SK-N-SH (cell line): ENCODE measurements around the gene SSX5.

Experiments
- EZH2phosphoT487 ChIP-seq: fragments of 200-600 bp; sonication (generic); IDR thresholded peaks from 2 replicates; pipeline ENCODE4 v1.6.1; 2017; ENCODE audit warnings: low read depth, mixed run types, mild to moderate bottlenecking, antibody characterized with exemption, moderate library complexity, borderline replicate concordance
- FOXM1 ChIP-seq: IDR thresholded peaks from 2 replicates; pipeline ENCODE4 v1.4.0; 2012; ENCODE audit warnings: low read depth, mild to moderate bottlenecking
- GATA2 ChIP-seq: sonication (generic); formaldehyde crosslinking; IDR thresholded peaks from 2 replicates; pipeline ENCODE4 v1.5.0; 2020; ENCODE audit warnings: mild to moderate bottlenecking, missing genetic modification reagents
- JUND ChIP-seq: IDR thresholded peaks from 2 replicates; pipeline ENCODE4 v1.4.0; 2012
- MAX ChIP-seq: IDR thresholded peaks from 2 replicates; pipeline ENCODE4 v1.4.0; 2012; ENCODE audit warnings: low read depth
- RFX5 ChIP-seq: IDR thresholded peaks from 2 replicates; pipeline ENCODE4 v1.6.1; 2012; ENCODE audit warnings: mild to moderate bottlenecking, improper control_type of control experiment, low read length
- TAF1 ChIP-seq: IDR thresholded peaks from 2 replicates; pipeline ENCODE4 v1.6.1; 2012; ENCODE audit warnings: low read depth, mild to moderate bottlenecking, low read length, moderate library complexity, borderline replicate concordance
- USF1 ChIP-seq: IDR thresholded peaks from 2 replicates; pipeline ENCODE4 v1.4.0; 2012; ENCODE audit warnings: low read depth, borderline replicate concordance
- USF2 ChIP-seq: fragments of 150-350 bp; IDR thresholded peaks from 2 replicates; pipeline ENCODE4 v1.6.1; 2017; ENCODE audit warnings: antibody characterized with exemption, low read length, low read depth, borderline replicate concordance
- TF ChIP-seq, protein P1 (sequence below): fragments of 200-600 bp; sonication (generic); IDR thresholded peaks from 2 replicates; pipeline ENCODE4 v1.6.1; 2017; ENCODE audit warnings: antibody characterized with exemption, mild to moderate bottlenecking, moderate library complexity

DNA sequence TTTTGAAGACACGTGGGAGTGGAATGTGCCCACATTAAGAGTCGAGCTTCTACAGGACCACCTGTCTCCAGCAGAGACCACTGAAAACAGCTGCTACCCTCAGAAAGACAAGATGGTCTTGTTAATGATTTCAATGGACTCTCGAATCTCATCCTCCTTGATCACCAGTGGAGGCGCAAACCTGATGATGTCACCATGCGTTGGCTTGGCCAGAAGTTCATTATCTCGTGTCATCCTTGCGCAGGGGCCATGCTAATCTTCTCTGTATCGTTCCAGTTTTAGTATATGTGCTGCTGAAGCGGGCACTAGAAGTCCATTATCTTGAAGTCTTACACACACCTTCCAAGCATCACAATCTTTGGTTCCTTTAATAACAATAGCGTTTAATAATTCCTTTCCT, 42.8 kb downstream of the SSX5 start:
- TF ChIP-seq, protein P1, sequence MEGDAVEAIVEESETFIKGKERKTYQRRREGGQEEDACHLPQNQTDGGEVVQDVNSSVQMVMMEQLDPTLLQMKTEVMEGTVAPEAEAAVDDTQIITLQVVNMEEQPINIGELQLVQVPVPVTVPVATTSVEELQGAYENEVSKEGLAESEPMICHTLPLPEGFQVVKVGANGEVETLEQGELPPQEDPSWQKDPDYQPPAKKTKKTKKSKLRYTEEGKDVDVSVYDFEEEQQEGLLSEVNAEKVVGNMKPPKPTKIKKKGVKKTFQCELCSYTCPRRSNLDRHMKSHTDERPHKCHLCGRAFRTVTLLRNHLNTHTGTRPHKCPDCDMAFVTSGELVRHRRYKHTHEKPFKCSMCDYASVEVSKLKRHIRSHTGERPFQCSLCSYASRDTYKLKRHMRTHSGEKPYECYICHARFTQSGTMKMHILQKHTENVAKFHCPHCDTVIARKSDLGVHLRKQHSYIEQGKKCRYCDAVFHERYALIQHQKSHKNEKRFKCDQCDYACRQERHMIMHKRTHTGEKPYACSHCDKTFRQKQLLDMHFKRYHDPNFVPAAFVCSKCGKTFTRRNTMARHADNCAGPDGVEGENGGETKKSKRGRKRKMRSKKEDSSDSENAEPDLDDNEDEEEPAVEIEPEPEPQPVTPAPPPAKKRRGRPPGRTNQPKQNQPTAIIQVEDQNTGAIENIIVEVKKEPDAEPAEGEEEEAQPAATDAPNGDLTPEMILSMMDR = no peak
- TF ChIP-seq FOXM1 (no peak), MAX (no peak), EZH2phosphoT487 (no peak), USF1 (no peak), TAF1 (no peak), JUND (no peak), RFX5 (no peak), GATA2 (CRISPR knock-in tag) (no peak), USF2 (no peak)
